Hepatocyte (in vitro differentiated cells): ENCODE data around the gene TBX6. TPM values are rescaled to one million over a fixed set of nuclear protein-coding genes. Genes with fewer than 3 reads are reported as not detected.
"Not testable (repeated sequence)": the region's sequence is repeated elsewhere in the genome, so short reads cannot be mapped to it uniquely, and the experiment has no call there.

Experiments used
- DNase-seq: peaks from one replicate; pipeline ENCODE4 v3.0.0-alpha.2; 2016; ENCODE audit warnings: low spot score
- H2AFZ ChIP-seq: fragments of 200-600 bp; sonication (generic); 2 replicates; pipeline ENCODE4 v1.6.0; 2016; ENCODE audit warnings: antibody characterized with exemption, mild to moderate bottlenecking
- H3K27ac ChIP-seq: fragments of 200-600 bp; sonication (generic); 2 replicates; pipeline ENCODE4 v1.5.1; 2016; ENCODE audit warnings: mild to moderate bottlenecking
- H3K27me3 ChIP-seq: fragments of 200-600 bp; sonication (generic); 2 replicates; pipeline ENCODE4 v1.6.1; 2016
- H3K36me3 ChIP-seq: fragments of 200-600 bp; sonication (generic); replicated peaks from 2 replicates; pipeline ENCODE4 v1.5.1; 2016; ENCODE audit warnings: low read depth; ENCODE audit not compliant: insufficient read depth
- H3K4me1 ChIP-seq: fragments of 200-600 bp; sonication (generic); 2 replicates; pipeline ENCODE4 v1.5.1; 2016; ENCODE audit warnings: mild to moderate bottlenecking, moderate library complexity; ENCODE audit not compliant: insufficient read depth
- H3K4me2 ChIP-seq: fragments of 200-600 bp; sonication (generic); 2 replicates; pipeline ENCODE4 v1.6.0; 2016
- H3K4me3 ChIP-seq: fragments of 200-600 bp; sonication (generic); 2 replicates; pipeline ENCODE4 v1.5.1; 2016; ENCODE audit warnings: mild to moderate bottlenecking
- H3K79me2 ChIP-seq: fragments of 200-600 bp; sonication (generic); 2 replicates; pipeline ENCODE4 v1.6.0; 2017; ENCODE audit warnings: mild to moderate bottlenecking
- H3K9me2 ChIP-seq: fragments of 200-600 bp; sonication (generic); replicated peaks from 2 replicates; pipeline ENCODE4 v1.6.0; 2017; ENCODE audit warnings: mild to moderate bottlenecking; ENCODE audit not compliant: insufficient read depth
- H3K9me3 ChIP-seq: fragments of 200-600 bp; sonication (generic); 2 replicates; pipeline ENCODE4 v1.5.1; 2016; ENCODE audit warnings: low read depth, mild to moderate bottlenecking
- H4K20me1 ChIP-seq: fragments of 200-600 bp; sonication (generic); 2 replicates; pipeline ENCODE4 v1.6.0; 2016; ENCODE audit warnings: mild to moderate bottlenecking; ENCODE audit not compliant: insufficient read depth, poor library complexity, severe bottlenecking
- CTCF ChIP-seq: fragments of 200-600 bp; sonication (generic); IDR thresholded peaks from 2 replicates; pipeline ENCODE4 v1.5.1; 2016; ENCODE audit warnings: antibody characterized with exemption, mild to moderate bottlenecking; ENCODE audit not compliant: poor library complexity
- EZH2 ChIP-seq: fragments of 200-600 bp; sonication (generic); IDR thresholded peaks from 2 replicates; pipeline ENCODE4 v1.6.1; 2016; ENCODE audit warnings: antibody characterized with exemption, mild to moderate bottlenecking, borderline replicate concordance
- EZH2phosphoT487 ChIP-seq: fragments of 200-600 bp; sonication (generic); IDR thresholded peaks from one replicate; pipeline ENCODE4 v1.6.1; 2018; ENCODE audit warnings: antibody characterized with exemption, mild to moderate bottlenecking, low read depth, moderate library complexity; ENCODE audit not compliant: unreplicated experiment, severe bottlenecking
- WGBS: methylation state at CpG from one replicate; pipeline ENCODE4 v1.1.6; 2016; ENCODE audit warnings: low lambda C conversion rate; ENCODE audit errors: missing lambda C conversion rate; 5-methylcytosine and 5-hydroxymethylcytosine counted together
- polyA plus RNA-seq: library from polyadenylated mRNA; unstranded; fragments of >200 nt; fragmentation: Nextera tagmentation; extraction: Ambion mirVana; gene quantifications from 2 replicates; pipeline ENCODE4 v1.2.1, GENCODE V29; 2016
- total RNA-seq: library from RNA; depleted of rRNA; stranded (reverse); fragments of >200 nt; gene quantifications from 2 replicates; pipeline ENCODE4 v1.2.3, GENCODE V29; 2014

TBX6 gene
- total and polyA plus RNA-seq, 2 experiments from 2014 or later = 0.10 to 0.60 TPM

GRCh38 chr16:30127993-30128392 is 36.3 kb upstream of the TBX6 start:
- H3K27me3 ChIP-seq = no peaks in the 10 kb centered on the region
- H3K36me3 ChIP-seq = no peaks in the 10 kb centered on the region
- H3K9me3 ChIP-seq = no peaks in the 10 kb centered on the region
- no peak overlapping the region for H3K4me2 ChIP-seq
- no peak overlapping the region for H3K4me3 ChIP-seq
- H2AFZ ChIP-seq = no peak overlapping the region
- TF ChIP-seq EZH2 (no peak), EZH2phosphoT487 (no peak), CTCF (no peak)
- H3K79me2 ChIP-seq = peaks cover 2% of the 10 kb centered on the region
- H3K9me2 ChIP-seq = no peaks in the 10 kb centered on the region
- 85% methylated on average over 1 of the region's 1 CpG for WGBS
- no peak for DNase-seq
- H4K20me1 ChIP-seq = no peaks in the 10 kb centered on the region
- H3K27ac ChIP-seq = no peak overlapping the region
- peaks cover 11% of the 10 kb centered on the region for H3K4me1 ChIP-seq

GRCh38 chr16:30125690-30126089 is 34.0 kb upstream of the TBX6 start:
- H3K9me2 ChIP-seq, H3K36me3 ChIP-seq, H4K20me1 ChIP-seq, H3K4me2 ChIP-seq, H3K27me3 ChIP-seq, DNase-seq, H3K9me3 ChIP-seq, H3K4me3 ChIP-seq, H3K27ac ChIP-seq, H2AFZ ChIP-seq: not testable (repeated sequence)
- H3K79me2 ChIP-seq = peaks cover 13% of the 10 kb centered on the region
- WGBS = 93% methylated on average over 9 of the region's 9 CpGs
- peaks cover 28% of the 10 kb centered on the region for H3K4me1 ChIP-seq

- H4K20me1 ChIP-seq = no peaks in the 10 kb centered on the region
- H3K27me3 ChIP-seq = no peaks in the 10 kb centered on the region
- no peak overlapping the region for H3K27ac ChIP-seq
- no peaks in the 10 kb centered on the region for H3K9me2 ChIP-seq
- peaks cover 13% of the 10 kb centered on the region for H3K79me2 ChIP-seq
- peaks cover 34% of the 10 kb centered on the region for H3K4me1 ChIP-seq
- H3K36me3 ChIP-seq = no peaks in the 10 kb centered on the region
- no peak overlapping the region for H3K4me2 ChIP-seq
- WGBS = 91% methylated on average over 4 of the region's 4 CpGs
- no peaks in the 10 kb centered on the region for H3K9me3 ChIP-seq
- TF ChIP-seq EZH2phosphoT487 = no peak
- TF ChIP-seq EZH2 = no peak
- no peak for TF ChIP-seq CTCF
- no peak overlapping the region for H3K4me3 ChIP-seq
- DNase-seq = no peak
- no peak overlapping the region for H2AFZ ChIP-seq
These were observed 33.3 kb upstream of the TBX6 start for GRCh38 chr16:30124985-30125379.

- Histone ChIP-seq H3K27ac (peak overlapping the region; percentile 96), H3K4me1 (peaks cover 38% of the 10 kb centered on the region), H2AFZ (peak overlapping the region; percentile 99), H3K36me3 (no peaks in the 10 kb centered on the region), H3K79me2 (peaks cover 13% of the 10 kb centered on the region), H3K4me3 (peak overlapping the region; percentile 98), H3K27me3 (no peaks in the 10 kb centered on the region), H3K9me3 (no peaks in the 10 kb centered on the region), H3K4me2 (peak overlapping the region; percentile 97), H3K9me2 (no peaks in the 10 kb centered on the region), H4K20me1 (no peaks in the 10 kb centered on the region)
- 4% methylated on average over 13 of the region's 42 CpGs for WGBS
- peak; percentile 65 for DNase-seq
- TF ChIP-seq EZH2 = no peak
- TF ChIP-seq CTCF = no peak
These were observed 31.0 kb upstream of the TBX6 start for GRCh38 chr16:30122604-30123160.
